ENCODE measurements around the gene C8B.

The C8B gene

GRCh38 chr1:56965916-56966697 is at the start of gene C8B:
Gene C8B (minus strand): TSS chr1:56966015. CDS start chr1:56965948, 67 bp downstream.
- no peak for DNase-seq

GRCh38 chr1:57015071-57015470 is 49.3 kb upstream of the C8B start:
- no peak for DNase-seq

- no peak for DNase-seq
These were observed 47.7 kb upstream of the C8B start for GRCh38 chr1:57013522-57013921.

- DNase-seq: no peak
These were observed 46.5 kb upstream of the C8B start for GRCh38 chr1:57012315-57012714.

GRCh38 chr1:57010511-57010910 is 44.7 kb upstream of the C8B start:
- no peak for DNase-seq

- no peak for DNase-seq
These were observed 42.1 kb upstream of the C8B start for GRCh38 chr1:57007948-57008347.

- no peak for DNase-seq
These were observed 41.7 kb upstream of the C8B start for GRCh38 chr1:57007472-57007871.

- DNase-seq: no peak
These were observed 37.8 kb upstream of the C8B start for GRCh38 chr1:57003398-57004139.

- DNase-seq: no peak
These were observed 29.7 kb upstream of the C8B start for GRCh38 chr1:56995414-56996100.

GRCh38 chr1:56993475-56993874 is 27.7 kb upstream of the C8B start:
- DNase-seq: no peak

GRCh38 chr1:56992318-56993125 is 26.7 kb upstream of the C8B start:
- no peak for DNase-seq

- DNase-seq: no peak
These were observed 25.8 kb upstream of the C8B start for GRCh38 chr1:56991576-56991975.

GRCh38 chr1:56986397-56986796 is 20.6 kb upstream of the C8B start:
- no peak for DNase-seq

GRCh38 chr1:56985857-56986256 is 20.0 kb upstream of the C8B start:
- DNase-seq: no peak

GRCh38 chr1:56983484-56983883 is 17.7 kb upstream of the C8B start:
- DNase-seq: no peak

GRCh38 chr1:56979986-56980755 is 14.4 kb upstream of the C8B start:
- DNase-seq: no peak

- DNase-seq: no peak
These were observed 13.0 kb upstream of the C8B start for GRCh38 chr1:56978819-56979218.

GRCh38 chr1:56977910-56978309 is 12.1 kb upstream of the C8B start:
- no peak for DNase-seq

- no peak for DNase-seq
These were observed 9.6 kb upstream of the C8B start for GRCh38 chr1:56975446-56975845.

- no peak for DNase-seq
These were observed 8.3 kb upstream of the C8B start for GRCh38 chr1:56973923-56974742.

- DNase-seq: no peak
These were observed 7.2 kb upstream of the C8B start for GRCh38 chr1:56972976-56973375.

Data from CD4-positive, alpha-beta T cell treated with Interleukin-17A for 1 hour (primary cell).